ENCODE measurements around the gene TUBB8B.
"Not testable (repeated sequence)": the region's sequence is repeated elsewhere in the genome, so short reads cannot be mapped to it uniquely, and the experiment has no call there.

Gene TUBB8B

GRCh38 chr18:49176-49665 is at the start of gene TUBB8B:
Gene TUBB8B (minus strand): TSS chr18:49615. CDS start chr18:49557, 58 bp downstream.
- not testable (repeated sequence) for DNase-seq (ENCODE audit: low read depth, low spot score)

GRCh38 chr18:97252-97914 is 48.0 kb upstream of the TUBB8B start:
- not testable (repeated sequence) for DNase-seq (ENCODE audit: low read depth, low spot score)

- DNase-seq (ENCODE audit: low read depth, low spot score), result not testable (repeated sequence)
These were observed 47.3 kb upstream of the TUBB8B start for GRCh38 chr18:96767-97131.

GRCh38 chr18:96101-96766 is 46.8 kb upstream of the TUBB8B start:
- DNase-seq (ENCODE audit: low read depth, low spot score), result not testable (repeated sequence)

- not testable (repeated sequence) for DNase-seq (ENCODE audit: low read depth, low spot score)
These were observed 46.2 kb upstream of the TUBB8B start for GRCh38 chr18:95580-95979.

GRCh38 chr18:93897-94408 is 44.5 kb upstream of the TUBB8B start:
- DNase-seq (ENCODE audit: low read depth, low spot score), result not testable (repeated sequence)

GRCh38 chr18:91561-91960 is 42.1 kb upstream of the TUBB8B start:
- not testable (repeated sequence) for DNase-seq (ENCODE audit: low read depth, low spot score)

- DNase-seq (ENCODE audit: low read depth, low spot score), result not testable (repeated sequence)
These were observed 41.2 kb upstream of the TUBB8B start for GRCh38 chr18:90396-91193.

GRCh38 chr18:89124-89523 is 39.7 kb upstream of the TUBB8B start:
- not testable (repeated sequence) for DNase-seq (ENCODE audit: low read depth, low spot score)

GRCh38 chr18:84801-85200 is 35.4 kb upstream of the TUBB8B start:
- not testable (repeated sequence) for DNase-seq (ENCODE audit: low read depth, low spot score)

- not testable (repeated sequence) for DNase-seq (ENCODE audit: low read depth, low spot score)
These were observed 33.3 kb upstream of the TUBB8B start for GRCh38 chr18:82626-83209.

- not testable (repeated sequence) for DNase-seq (ENCODE audit: low read depth, low spot score)
These were observed 31.5 kb upstream of the TUBB8B start for GRCh38 chr18:80881-81280.

- not testable (repeated sequence) for DNase-seq (ENCODE audit: low read depth, low spot score)
These were observed 30.8 kb upstream of the TUBB8B start for GRCh38 chr18:80202-80601.

GRCh38 chr18:75525-76160 is 26.2 kb upstream of the TUBB8B start:
- DNase-seq (ENCODE audit: low read depth, low spot score), result not testable (repeated sequence)

GRCh38 chr18:73181-73777 is 23.9 kb upstream of the TUBB8B start:
- DNase-seq (ENCODE audit: low read depth, low spot score), result not testable (repeated sequence)

- DNase-seq (ENCODE audit: low read depth, low spot score), result not testable (repeated sequence)
These were observed 18.3 kb upstream of the TUBB8B start for GRCh38 chr18:67701-68100.

GRCh38 chr18:64279-64678 is 14.9 kb upstream of the TUBB8B start:
- DNase-seq (ENCODE audit: low read depth, low spot score), result not testable (repeated sequence)

GRCh38 chr18:63656-64055 is 14.2 kb upstream of the TUBB8B start:
- DNase-seq (ENCODE audit: low read depth, low spot score), result not testable (repeated sequence)

- not testable (repeated sequence) for DNase-seq (ENCODE audit: low read depth, low spot score)
These were observed 5.0 kb upstream of the TUBB8B start for GRCh38 chr18:54388-54787.

GRCh38 chr18:48696-49095 is 719 bp downstream of the TUBB8B start:
- not testable (repeated sequence) for DNase-seq (ENCODE audit: low read depth, low spot score)

- DNase-seq (ENCODE audit: low read depth, low spot score), result not testable (repeated sequence)
These were observed 36.2 kb downstream of the TUBB8B start for GRCh38 chr18:13177-13576.
